ENCODE data around the gene RBM4B. TPM values are rescaled to one million over a fixed set of nuclear protein-coding genes. Genes with fewer than 3 reads are reported as not detected.
A peak's percentile ranks its signal among the peaks of the same experiment; 100 is the strongest.

Gene RBM4B
- total RNA-seq, 1 experiment from 2014 or later = 33.6 TPM

DNA sequence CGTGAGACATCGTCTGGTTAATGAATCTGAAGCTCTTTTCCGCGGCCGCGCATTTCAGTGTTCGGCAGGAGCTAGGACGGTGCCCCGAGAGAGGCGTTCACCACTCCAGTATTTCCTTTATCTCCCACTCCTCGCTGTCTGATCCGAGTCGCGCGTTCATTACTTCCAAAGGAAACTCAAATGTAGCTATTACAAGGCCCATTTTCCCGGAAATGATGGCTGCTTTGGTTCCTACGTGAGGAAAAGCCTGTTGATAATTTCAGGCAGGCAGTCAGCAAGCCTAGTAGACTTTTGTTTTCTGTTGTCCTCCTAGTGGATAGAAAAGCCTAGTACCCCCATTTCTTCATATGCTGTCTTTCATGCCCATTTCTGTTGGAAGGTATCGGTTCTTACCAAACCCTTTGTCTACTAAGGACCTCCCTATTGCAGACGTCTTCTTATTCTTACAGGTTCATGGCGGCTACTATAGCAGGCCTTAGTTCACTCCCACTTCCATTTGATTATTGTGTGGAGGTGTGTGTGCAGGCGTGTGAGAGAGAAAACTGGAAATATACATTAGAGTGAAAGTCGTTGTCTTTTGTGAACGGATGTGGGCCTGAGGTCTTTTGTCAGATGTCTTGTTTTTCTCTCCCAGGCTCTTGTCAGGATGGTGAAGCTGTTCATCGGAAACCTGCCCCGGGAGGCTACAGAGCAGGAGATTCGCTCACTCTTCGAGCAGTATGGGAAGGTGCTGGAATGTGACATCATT, 38.4 kb downstream of the RBM4B start:
- intact Hi-C loops (cut with micrococcal nuclease; ENCODE audit: unreplicated experiment) = no loop called here
- Histone ChIP-seq H3K27ac (ENCODE audit: low read length) (peak overlapping the region; percentile 97), H3K4me1 (ENCODE audit: control insufficient read depth, insufficient read depth, low read length) (peaks cover 49% of the 10 kb centered on the region), H3K27me3 (ENCODE audit: control insufficient read depth, insufficient read depth, low read length) (no peaks in the 10 kb centered on the region), H3K36me3 (ENCODE audit: control insufficient read depth, insufficient read depth, low read length) (peaks cover 42% of the 10 kb centered on the region), H3K4me3 (ENCODE audit: low read depth in 2 of 2, low read length in 2 of 2) (peak overlapping the region; percentile 91 to 93), H3K9me3 (ENCODE audit: control insufficient read depth, insufficient read depth, low read depth, low read length) (no peaks in the 10 kb centered on the region)
- POLR2A ChIA-PET = interaction anchor here (0.6 to 0.7 kb wide), 4 partner anchors 25 to 362 kb away, joined by 4 to 14 read pairs (median 6); no protein-coding TSS in a partner anchor
- BruUV-seq (replicated peaks) = TSS peak; percentile 68
- DNase-seq (ENCODE audit: low read depth, low spot score) (no peak), ATAC-seq (0 out of 2 replicates have a peak, but pooled peaks have one; percentile 0)
- in situ Hi-C loops (cut with HindIII; ENCODE audit: low pct_unique_long_range_greater_than_20kb, low sequenced_read_pairs) = no loop called here
- no peak for TF ChIP-seq TCF7L2 (IDR thresholded peaks at IDR 0.05; ENCODE audit: low read depth, low read length)
- no peak for TF ChIP-seq SIN3A (IDR thresholded peaks at IDR 0.05; ENCODE audit: borderline replicate concordance, insufficient read depth, low read depth, low read length)
- CTCF ChIA-PET = interaction anchor here (1.2 kb wide), 1 partner anchor 16 kb away, joined by 3 read pairs; no protein-coding TSS in a partner anchor

DNA sequence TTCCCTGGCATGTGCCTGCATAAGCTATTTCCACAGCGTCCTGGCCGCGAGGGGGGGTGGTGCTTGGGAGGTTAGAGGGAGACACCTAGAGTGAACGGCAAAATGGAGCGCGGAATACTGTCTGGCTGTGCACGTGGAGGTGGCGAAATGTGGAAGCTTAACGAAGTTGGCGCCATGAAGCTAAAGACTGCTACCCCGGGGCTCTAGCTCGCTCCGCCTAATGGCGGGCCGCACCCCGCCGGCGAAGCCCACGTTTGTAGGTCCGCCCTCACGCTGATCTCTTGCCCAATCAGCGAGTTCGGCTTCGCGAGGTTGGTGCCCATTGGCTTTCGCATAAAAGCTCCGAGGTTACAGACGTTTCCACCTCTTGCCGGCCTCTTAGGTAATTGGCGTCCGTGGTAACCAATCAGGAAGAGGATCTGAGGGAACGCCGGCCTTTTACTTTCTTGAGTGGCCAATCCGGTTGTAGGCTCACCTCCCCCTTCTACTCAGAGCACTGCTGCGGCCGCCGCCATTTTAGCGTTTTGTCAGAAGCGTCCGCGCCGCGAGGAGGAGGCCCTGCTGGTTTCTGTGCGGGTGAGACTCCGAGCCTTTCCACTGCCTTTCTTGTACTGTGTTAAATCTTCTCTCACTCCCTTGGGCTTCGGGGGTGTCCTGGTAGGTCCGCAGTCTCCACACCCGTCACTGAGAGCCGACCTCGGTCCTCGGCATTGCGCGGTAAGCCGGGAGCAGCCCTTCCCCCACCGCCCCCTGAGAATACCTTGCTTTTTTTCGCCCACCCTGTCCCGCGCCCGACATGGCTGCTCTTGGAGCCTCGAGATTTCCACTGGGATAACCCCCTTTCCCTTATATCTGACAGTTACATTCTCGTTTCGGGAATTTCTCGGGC, 39.3 kb downstream of the RBM4B start, which contains the start of gene RBM4:
RBM4 (plus strand) TSS at position 527 of the 889 bp plus-strand sequence. CDS start 1,009 bp downstream, outside the sequence.
- H3K4me1 ChIP-seq (ENCODE audit: control insufficient read depth, insufficient read depth, low read length) = peaks cover 47% of the 10 kb centered on the region
- peak; percentile 99 for DNase-seq (ENCODE audit: low read depth, low spot score)
- no peaks in the 10 kb centered on the region for H3K27me3 ChIP-seq (ENCODE audit: control insufficient read depth, insufficient read depth, low read length)
- no peaks in the 10 kb centered on the region for H3K9me3 ChIP-seq (ENCODE audit: control insufficient read depth, insufficient read depth, low read depth, low read length)
- peaks cover 34% of the 10 kb centered on the region for H3K36me3 ChIP-seq (ENCODE audit: control insufficient read depth, insufficient read depth, low read length)
- peak; percentile 99 for TF ChIP-seq POLR2AphosphoS5 (IDR thresholded peaks at IDR 0.05; ENCODE audit: low read depth, low read length)
- peak; percentile 79 for TF ChIP-seq SIN3A (IDR thresholded peaks at IDR 0.05; ENCODE audit: borderline replicate concordance, insufficient read depth, low read depth, low read length)
- TF ChIP-seq TCF7L2 (IDR thresholded peaks at IDR 0.05; ENCODE audit: low read depth, low read length) = peak; percentile 74
- TF ChIP-seq CTCF (IDR thresholded peaks at IDR 0.05) = no peak
- TF ChIP-seq, protein P1, sequence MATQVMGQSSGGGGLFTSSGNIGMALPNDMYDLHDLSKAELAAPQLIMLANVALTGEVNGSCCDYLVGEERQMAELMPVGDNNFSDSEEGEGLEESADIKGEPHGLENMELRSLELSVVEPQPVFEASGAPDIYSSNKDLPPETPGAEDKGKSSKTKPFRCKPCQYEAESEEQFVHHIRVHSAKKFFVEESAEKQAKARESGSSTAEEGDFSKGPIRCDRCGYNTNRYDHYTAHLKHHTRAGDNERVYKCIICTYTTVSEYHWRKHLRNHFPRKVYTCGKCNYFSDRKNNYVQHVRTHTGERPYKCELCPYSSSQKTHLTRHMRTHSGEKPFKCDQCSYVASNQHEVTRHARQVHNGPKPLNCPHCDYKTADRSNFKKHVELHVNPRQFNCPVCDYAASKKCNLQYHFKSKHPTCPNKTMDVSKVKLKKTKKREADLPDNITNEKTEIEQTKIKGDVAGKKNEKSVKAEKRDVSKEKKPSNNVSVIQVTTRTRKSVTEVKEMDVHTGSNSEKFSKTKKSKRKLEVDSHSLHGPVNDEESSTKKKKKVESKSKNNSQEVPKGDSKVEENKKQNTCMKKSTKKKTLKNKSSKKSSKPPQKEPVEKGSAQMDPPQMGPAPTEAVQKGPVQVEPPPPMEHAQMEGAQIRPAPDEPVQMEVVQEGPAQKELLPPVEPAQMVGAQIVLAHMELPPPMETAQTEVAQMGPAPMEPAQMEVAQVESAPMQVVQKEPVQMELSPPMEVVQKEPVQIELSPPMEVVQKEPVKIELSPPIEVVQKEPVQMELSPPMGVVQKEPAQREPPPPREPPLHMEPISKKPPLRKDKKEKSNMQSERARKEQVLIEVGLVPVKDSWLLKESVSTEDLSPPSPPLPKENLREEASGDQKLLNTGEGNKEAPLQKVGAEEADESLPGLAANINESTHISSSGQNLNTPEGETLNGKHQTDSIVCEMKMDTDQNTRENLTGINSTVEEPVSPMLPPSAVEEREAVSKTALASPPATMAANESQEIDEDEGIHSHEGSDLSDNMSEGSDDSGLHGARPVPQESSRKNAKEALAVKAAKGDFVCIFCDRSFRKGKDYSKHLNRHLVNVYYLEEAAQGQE (IDR thresholded peaks at IDR 0.05; ENCODE audit: insufficient read depth in 1 of 2, low read depth in 2 of 2, low read length in 1 of 2) = no peak; a peak in 1 of 4 replicates
- peak within 1 kb of the TSS; percentile 97 for H3K27ac ChIP-seq (ENCODE audit: low read length)
- peak within 1 kb of the TSS; percentile 91 to 93 for H3K4me3 ChIP-seq (ENCODE audit: low read depth in 2 of 2, low read length in 2 of 2)
- ChIA-PET POLR2A (interaction anchor here (0.6 to 3.6 kb wide), 7 partner anchors 19 to 361 kb away, joined by 3 to 14 read pairs (median 7); partner anchors contain the start of gene RBM14), CTCF (interaction anchor here (0.6 to 1.2 kb wide), 2 partner anchors 15 to 38 kb away, joined by 3 read pairs; no protein-coding TSS in a partner anchor)
- intact Hi-C loops (cut with micrococcal nuclease; ENCODE audit: unreplicated experiment) = no loop called here
- in situ Hi-C loops (cut with HindIII; ENCODE audit: low pct_unique_long_range_greater_than_20kb, low sequenced_read_pairs) = no loop called here
- BruUV-seq (replicated peaks) = no TSS peak
- ATAC-seq = peak; percentile 96
